Inferior parietal cortex (tissue), 1 donor: ENCODE data around the gene TPST2.

ENCODE experiments used
- DNase-seq: peaks from one replicate; pipeline ENCODE4 v3.0.0-alpha.2; 2016; ENCODE audit errors: extremely low spot score

Gene TPST2

GRCh38 chr22:26555478-26555877 is 34.5 kb downstream of the TPST2 start:
- no peak for DNase-seq

- DNase-seq, result no peak
Observed at GRCh38 chr22:26554956-26555355, 35.0 kb downstream of the TPST2 start.

GRCh38 chr22:26553056-26553752 is 36.7 kb downstream of the TPST2 start:
- no peak for DNase-seq

- no peak for DNase-seq
Observed at GRCh38 chr22:26552466-26552865, 37.5 kb downstream of the TPST2 start.

GRCh38 chr22:26551568-26551967 is 38.4 kb downstream of the TPST2 start:
- DNase-seq, result no peak

- DNase-seq, result no peak
Observed at GRCh38 chr22:26550498-26551033, 39.4 kb downstream of the TPST2 start.

GRCh38 chr22:26549902-26550497 is 39.9 kb downstream of the TPST2 start:
- no peak for DNase-seq

- no peak for DNase-seq
Observed at GRCh38 chr22:26548984-26549383, 40.9 kb downstream of the TPST2 start.

GRCh38 chr22:26548303-26548702 is 41.6 kb downstream of the TPST2 start:
- DNase-seq, result no peak

- DNase-seq, result no peak
Observed at GRCh38 chr22:26547837-26548236, 42.1 kb downstream of the TPST2 start.

- no peak for DNase-seq
Observed at GRCh38 chr22:26547426-26547825, 42.5 kb downstream of the TPST2 start.

- DNase-seq, result no peak
Observed at GRCh38 chr22:26546282-26546681, 43.6 kb downstream of the TPST2 start.

GRCh38 chr22:26545827-26546226 is 44.1 kb downstream of the TPST2 start:
- no peak for DNase-seq

GRCh38 chr22:26545385-26545784 is 44.5 kb downstream of the TPST2 start:
- DNase-seq, result no peak

GRCh38 chr22:26544489-26544888 is 45.4 kb downstream of the TPST2 start:
- no peak for DNase-seq

- DNase-seq, result no peak
Observed at GRCh38 chr22:26542831-26543230, 47.1 kb downstream of the TPST2 start.

- DNase-seq, result no peak
Observed at GRCh38 chr22:26541167-26541819, 48.6 kb downstream of the TPST2 start.

GRCh38 chr22:26540119-26540518 is 49.8 kb downstream of the TPST2 start:
- no peak for DNase-seq

- no peak for DNase-seq
Observed at GRCh38 chr22:26536762-26537134, 53.2 kb downstream of the TPST2 start.

- no peak for DNase-seq
Observed at GRCh38 chr22:26536056-26536761, 53.7 kb downstream of the TPST2 start.

- no peak for DNase-seq
Observed at GRCh38 chr22:26535603-26535908, 54.4 kb downstream of the TPST2 start.

- DNase-seq, result no peak
Observed at GRCh38 chr22:26534874-26535602, 54.9 kb downstream of the TPST2 start.
